Endothelial cell of umbilical vein (primary cell): Measurements from ENCODE around the gene RTCB. TPM values are rescaled to one million over a fixed set of nuclear protein-coding genes. Genes with fewer than 3 reads are reported as not detected.

ENCODE experiments used
- Bru-seq: library from RNA; stranded (reverse); fragments of 400-500 nt; gene quantifications from one replicate; lab custom pipeline; 2021; lab: Mats Ljungman, UMichigan
- BruChase-seq, 2 experiments: library from RNA; stranded (reverse); fragments of 400-500 nt; gene quantifications; one replicate each; lab custom pipeline; 2021; lab: Mats Ljungman, UMichigan
- BruUV-seq: library from RNA; stranded (reverse); fragments of 400-500 nt; replicated peaks from 2 replicates; lab custom pipeline; 2021; lab: Mats Ljungman, UMichigan
- CTCF ChIA-PET: fragments of 300-600, 350-600 bp; sonication (Branson Sonifier 250); formaldehyde crosslinking; loops from one replicate; lab custom pipeline; 2021; ENCODE audit warnings: antibody characterized with exemption, inconsistent platforms; lab: Charles Lee
- POLR2A ChIA-PET: fragments of 300-600, 350-600 bp; sonication (Branson Sonifier 250); formaldehyde crosslinking; loops from one replicate; lab custom pipeline; 2021; ENCODE audit warnings: antibody characterized with exemption, inconsistent platforms; lab: Charles Lee
- DNase-seq: peaks from one replicate; pipeline ENCODE4 v3.0.0-alpha.2; 2011; ENCODE audit warnings: low read depth, low spot score
- FAIRE-seq: peaks from 2 replicates; lab custom pipeline; 2011; peaks lifted over from hg19 to GRCh38; lab: Jason Lieb, UNC
- H2AFZ ChIP-seq: 2 replicates; pipeline ENCODE4 v1.6.0; 2012; ENCODE audit warnings: low read depth, low read length, control low read depth, inconsistent platforms
- H3K27ac ChIP-seq: 2 replicates; pipeline ENCODE4 v1.5.1; 2011; ENCODE audit warnings: low read depth, mild to moderate bottlenecking, control low read depth, low read length, moderate library complexity; ENCODE audit not compliant: insufficient read depth
- H3K27me3 ChIP-seq, 2 experiments: 2 replicates each; pipeline versions ENCODE4 v1.6.0 to v1.6.1; 2011; ENCODE audit warnings: low read length in 2 of 2, mixed read lengths in 1 of 2; ENCODE audit not compliant: control insufficient read depth in 2 of 2, insufficient read depth in 2 of 2
- H3K36me3 ChIP-seq, 2 experiments: 2 replicates in 1 of 2; 3 replicates in 1 of 2; pipeline ENCODE4 v1.5.1; 2011; ENCODE audit warnings: low read length in 2 of 2, mild to moderate bottlenecking in 1 of 2, moderate library complexity in 1 of 2; ENCODE audit not compliant: control insufficient read depth in 2 of 2, insufficient read depth in 2 of 2; ENCODE audit errors: extremely low read depth in 1 of 2
- H3K4me1 ChIP-seq: 3 replicates; pipeline ENCODE4 v1.5.1; 2011; ENCODE audit warnings: mild to moderate bottlenecking, low read length; ENCODE audit not compliant: control insufficient read depth, insufficient read depth; ENCODE audit errors: extremely low read depth
- H3K4me2 ChIP-seq: 2 replicates; pipeline ENCODE4 v1.6.1; 2011; ENCODE audit warnings: low read length, control low read depth, mixed read lengths; ENCODE audit not compliant: insufficient read depth
- H3K4me3 ChIP-seq, 3 experiments: fragments of 200-600 bp in 1 of 3; sonication (generic), shearing (Covaris generic) in 1 of 3; replicated peaks in 1 of 3; 2 replicates each; pipeline ENCODE4 v1.5.1; 2011 to 2016; ENCODE audit warnings: control low read depth in 3 of 3, low read length in 3 of 3, mild to moderate bottlenecking in 2 of 3, inconsistent platforms in 1 of 3, low read depth in 1 of 3, moderate library complexity in 1 of 3; ENCODE audit not compliant: insufficient read depth in 1 of 3
- H3K79me2 ChIP-seq: 2 replicates; pipeline ENCODE4 v1.6.0; 2012; ENCODE audit warnings: low read length, inconsistent platforms; ENCODE audit not compliant: control insufficient read depth, insufficient read depth
- H3K9ac ChIP-seq: replicated peaks from 2 replicates; pipeline ENCODE3; 2011; ENCODE audit warnings: low read length, control low read depth; ENCODE audit not compliant: insufficient read depth; ENCODE audit errors: extremely low read depth
- H3K9me1 ChIP-seq: replicated peaks from 3 replicates; pipeline ENCODE4 v1.6.0; 2011; ENCODE audit warnings: mild to moderate bottlenecking, low read length; ENCODE audit not compliant: control insufficient read depth, insufficient read depth; ENCODE audit errors: extremely low read depth
- H3K9me3 ChIP-seq: replicated peaks from 2 replicates; pipeline ENCODE4 v1.5.1; 2012; ENCODE audit warnings: low read length, inconsistent platforms; ENCODE audit not compliant: control insufficient read depth, insufficient read depth
- H4K20me1 ChIP-seq: replicated peaks from 2 replicates; pipeline ENCODE3; 2011; ENCODE audit warnings: mild to moderate bottlenecking, low read length; ENCODE audit not compliant: control insufficient read depth, insufficient read depth; ENCODE audit errors: extremely low read depth
- EZH2 ChIP-seq: IDR thresholded peaks from 2 replicates; pipeline ENCODE4 v1.6.1; 2012; ENCODE audit warnings: borderline replicate concordance, low read depth, mild to moderate bottlenecking, moderate library complexity, low read length, inconsistent platforms; ENCODE audit not compliant: severe bottlenecking
- GATA2 ChIP-seq: IDR thresholded peaks from 2 replicates; pipeline ENCODE4 v1.7.0; 2011; ENCODE audit warnings: low read depth, mild to moderate bottlenecking, moderate library complexity, mixed read lengths, low read length; ENCODE audit not compliant: insufficient read length, insufficient read depth
- JUN ChIP-seq: IDR thresholded peaks from 2 replicates; pipeline ENCODE4 v1.6.1; 2011; ENCODE audit warnings: borderline replicate concordance, low read depth; ENCODE audit not compliant: insufficient read length, insufficient read depth
- MYC ChIP-seq: IDR thresholded peaks from one replicate; pipeline ENCODE4 v1.6.1; 2011; ENCODE audit warnings: mild to moderate bottlenecking, low read depth, low read length
- POLR2A ChIP-seq: IDR thresholded peaks from 2 replicates; pipeline ENCODE4 v1.6.1; 2012; ENCODE audit warnings: low read depth, mild to moderate bottlenecking, control low read depth, low read length
- POLR2AphosphoS5 ChIP-seq: IDR thresholded peaks from 2 replicates; pipeline ENCODE4 v1.6.1; 2012; ENCODE audit warnings: low read depth, mild to moderate bottlenecking, control low read depth, low read length, moderate library complexity; ENCODE audit not compliant: insufficient read depth
- dilution Hi-C: fragments of 300-500 bp; cut with MboI; formaldehyde crosslinking; loops from one replicate; pipeline ENCODE4 v1.15.0; 2019; ENCODE audit warnings: low sequenced_read_pairs; ENCODE audit not compliant: extremely low pct_ligation_motif_present
- intact Hi-C: fragments of 100-400 bp; cut with micrococcal nuclease; formaldehyde crosslinking; loops from one replicate; pipeline ENCODE4 v1.10.0; 2022
- long read RNA-seq: library from polyadenylated mRNA; stranded (forward); transcript quantifications from one replicate; pipeline ENCODE4 v2.0.0, GENCODE V29; 2021
- polyA minus RNA-seq, 3 experiments: library from RNA; depleted of rRNA, polyadenylated mRNA; stranded (reverse); fragments of >200 nt; gene quantifications; 1 replicate in 1 of 3; 2 replicates in 2 of 3; pipeline ENCODE4 v1.2.3, GENCODE V29; 2011
- polyA plus RNA-seq, 4 experiments: library from polyadenylated mRNA; depleted of rRNA in 3 of 4; stranded (reverse) in 3 of 4; unstranded in 1 of 4; fragments of >200 nt; gene quantifications; 2 replicates each; pipeline versions ENCODE4 v1.2.1 to v1.2.3, GENCODE V29; 2011 to 2012; ENCODE audit warnings: missing spikeins in 1 of 4
- total RNA-seq: library from RNA; stranded (reverse); gene quantifications from 2 replicates; pipeline ENCODE4 v1.2.3, GENCODE V29; 2021
- TF ChIP-seq, protein P1 (sequence below): IDR thresholded peaks from 2 replicates; pipeline ENCODE4 v1.6.1; 2011; ENCODE audit not compliant: insufficient read depth, insufficient read length

Gene RTCB
- total RNA-seq (97.4 and 98.7 TPM in 2 replicates), polyA plus RNA-seq (85.2 and 100 TPM in 2 replicates), polyA minus RNA-seq (129 and 130 TPM in 2 replicates), Bru-seq, nascent RNA (percentile 84 among the genes with signal in this experiment), BruChase-seq, experiment 1, labeled RNA remaining after a 6-hour chase (percentile 91 among the genes with signal in this experiment), BruChase-seq, experiment 2, labeled RNA remaining after a 2-hour chase (percentile 83 among the genes with signal in this experiment)
- 121 and 141 TPM in 2 replicates for polyA plus RNA-seq (2011; cell fraction: cytosol; rRNA removed)
- polyA plus RNA-seq (2011; cell fraction: nucleus; rRNA removed), result 102 and 139 TPM in 2 replicates
- polyA plus RNA-seq (2012), result 80.4 and 111 TPM in 2 replicates
- polyA minus RNA-seq (2011; cell fraction: cytosol; rRNA and poly(A)+ RNA removed), result 28.2 TPM
- 36.4 and 52.2 TPM in 2 replicates for polyA minus RNA-seq (2011; cell fraction: nucleus; rRNA and poly(A)+ RNA removed)
- long read RNA-seq, transcript RTCB-201 (12 exons, 2,027 nt), result major isoform, 501 of 554 reads
- long read RNA-seq, partial matches to known transcripts, result 24 of 554 reads
- long read RNA-seq, other reads (novel, unspliced or antisense), result 29 of 554 reads

DNA sequence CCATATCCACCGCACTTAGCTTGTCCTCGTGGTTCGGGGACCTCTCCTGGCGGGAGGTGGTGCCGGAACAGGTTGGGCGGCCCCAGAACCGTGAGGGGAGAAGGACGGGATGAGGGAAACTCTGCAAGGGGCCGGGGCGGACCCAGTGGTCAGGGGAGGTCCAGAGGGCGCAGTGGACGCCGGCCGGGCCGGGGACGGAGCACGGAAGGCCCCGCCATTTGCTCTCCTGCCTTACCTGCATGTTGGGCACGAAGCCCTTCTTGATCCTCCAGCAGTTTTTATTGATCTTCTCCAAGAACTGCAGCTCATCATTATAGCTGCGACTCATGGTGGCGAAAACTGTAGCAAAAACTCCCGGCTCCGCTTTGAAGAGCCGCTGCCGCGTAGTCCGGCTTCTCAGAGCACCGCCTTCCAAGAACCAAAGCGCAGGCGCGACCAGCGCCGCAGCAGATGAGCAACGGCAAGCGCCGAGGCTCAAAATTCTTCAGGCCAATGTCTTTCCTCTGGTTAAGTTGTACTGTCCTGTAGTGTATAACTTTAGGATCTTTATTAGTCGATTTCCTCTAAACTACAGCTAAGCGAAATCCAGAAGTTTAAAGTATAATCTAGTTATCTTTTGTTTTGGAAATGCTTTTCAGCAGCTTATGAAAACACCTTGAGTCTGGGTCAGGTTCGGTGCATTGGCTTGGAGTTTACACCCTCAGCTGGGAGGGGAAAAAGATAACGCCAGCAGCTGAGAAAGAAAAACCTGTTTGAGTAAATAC is at the start of gene RTCB:
RTCB (minus strand) TSS at position 419 of the 764 bp plus-strand sequence; CDS start at position 328, 91 bp downstream.
- Histone ChIP-seq H3K27me3 (peaks cover 0 to 2% of the 10 kb centered on the region in 2 experiments), H2AFZ (peak within 1 kb of the TSS; percentile 91), H3K4me1 (peaks cover 14% of the 10 kb centered on the region), H3K27ac (peak within 1 kb of the TSS; percentile 83), H3K4me2 (peak within 1 kb of the TSS; percentile 97), H3K9me3 (no peaks in the 10 kb centered on the region), H3K9ac (peak within 1 kb of the TSS; percentile 96), H3K4me3 (peak within 1 kb of the TSS; percentile 98 to 100 (median 100)), H4K20me1 (no peaks in the 10 kb centered on the region), H3K9me1 (no peaks in the 10 kb centered on the region), H3K79me2 (peaks cover 41% of the 10 kb centered on the region), H3K36me3 (peaks cover 9% of the 10 kb centered on the region in 2 experiments)
- POLR2A ChIA-PET, result interaction anchor here (1.2 kb wide), 1 partner anchor 63 kb away, joined by 3 read pairs; the partner anchor contains the start of gene FBXO7
- FAIRE-seq (peak; percentile 92), DNase-seq (peak; percentile 94)
- dilution Hi-C loops (no loop called here), intact Hi-C loops (loop anchor here (1.0 kb wide), 1 partner anchor 61 kb away; no protein-coding TSS in a partner anchor)
- no peak for TF ChIP-seq JUN
- peak; percentile 64 for TF ChIP-seq POLR2A
- peak; percentile 68 for TF ChIP-seq POLR2AphosphoS5
- no peak for TF ChIP-seq EZH2
- TF ChIP-seq, protein P1, sequence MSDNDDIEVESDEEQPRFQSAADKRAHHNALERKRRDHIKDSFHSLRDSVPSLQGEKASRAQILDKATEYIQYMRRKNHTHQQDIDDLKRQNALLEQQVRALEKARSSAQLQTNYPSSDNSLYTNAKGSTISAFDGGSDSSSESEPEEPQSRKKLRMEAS, result no peak
- no peak for TF ChIP-seq MYC
- no peak for TF ChIP-seq GATA2
- CTCF ChIA-PET, result interaction anchor here (0.9 to 2.6 kb wide), 6 partner anchors 13 to 441 kb away, joined by 3 to 33 read pairs (median 6); partner anchors contain the start of gene FBXO7
- TSS peak; percentile 52 for BruUV-seq
